ENCODE measurements around the gene PKNOX2.

DNA sequence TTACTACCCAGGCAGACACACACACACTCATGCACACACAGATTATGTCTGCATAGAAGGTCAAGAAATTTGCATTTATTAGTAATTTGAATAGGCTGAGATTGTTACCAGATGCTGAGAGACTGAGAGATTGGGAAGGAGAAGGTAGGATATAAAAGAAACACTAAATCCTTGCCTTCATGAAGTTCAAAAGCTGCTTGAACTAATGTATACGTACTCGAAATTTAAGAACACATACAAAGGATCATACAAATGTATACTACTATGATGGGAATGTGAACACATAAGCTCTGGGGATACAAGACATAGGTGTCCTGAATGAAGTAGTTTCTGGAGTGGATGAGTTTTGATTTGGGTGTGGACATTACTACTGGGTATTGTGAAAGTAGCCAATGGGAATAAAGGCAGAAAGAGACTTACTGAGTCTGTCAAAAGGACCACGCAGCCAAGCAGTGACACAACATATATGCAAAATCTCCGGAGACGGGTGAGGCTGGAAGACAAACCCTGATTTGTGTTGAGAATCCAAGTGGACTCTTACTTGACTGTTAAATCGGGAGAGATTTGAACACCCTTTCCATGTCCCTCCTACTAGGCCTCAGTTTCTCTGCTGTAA lies 7.3 kb upstream of the PKNOX2 start:
- TF ChIP-seq POLR2A (IDR thresholded peaks at IDR 0.05): no peak
- TF ChIP-seq, protein P1, sequence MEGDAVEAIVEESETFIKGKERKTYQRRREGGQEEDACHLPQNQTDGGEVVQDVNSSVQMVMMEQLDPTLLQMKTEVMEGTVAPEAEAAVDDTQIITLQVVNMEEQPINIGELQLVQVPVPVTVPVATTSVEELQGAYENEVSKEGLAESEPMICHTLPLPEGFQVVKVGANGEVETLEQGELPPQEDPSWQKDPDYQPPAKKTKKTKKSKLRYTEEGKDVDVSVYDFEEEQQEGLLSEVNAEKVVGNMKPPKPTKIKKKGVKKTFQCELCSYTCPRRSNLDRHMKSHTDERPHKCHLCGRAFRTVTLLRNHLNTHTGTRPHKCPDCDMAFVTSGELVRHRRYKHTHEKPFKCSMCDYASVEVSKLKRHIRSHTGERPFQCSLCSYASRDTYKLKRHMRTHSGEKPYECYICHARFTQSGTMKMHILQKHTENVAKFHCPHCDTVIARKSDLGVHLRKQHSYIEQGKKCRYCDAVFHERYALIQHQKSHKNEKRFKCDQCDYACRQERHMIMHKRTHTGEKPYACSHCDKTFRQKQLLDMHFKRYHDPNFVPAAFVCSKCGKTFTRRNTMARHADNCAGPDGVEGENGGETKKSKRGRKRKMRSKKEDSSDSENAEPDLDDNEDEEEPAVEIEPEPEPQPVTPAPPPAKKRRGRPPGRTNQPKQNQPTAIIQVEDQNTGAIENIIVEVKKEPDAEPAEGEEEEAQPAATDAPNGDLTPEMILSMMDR (IDR thresholded peaks at IDR 0.05): no peak

Measured in lower leg skin (tissue), 3 donors.